Stimulated activated CD4-positive, alpha-beta T cell treated with anti-CD3 and anti-CD28 coated beads, Interleukin-4, amount 100 ng/mL, for 24 hours (primary cell): ENCODE measurements around the gene C2orf69.

ENCODE experiments used
- DNase-seq: peaks from one replicate; pipeline ENCODE4 v3.0.0-alpha.2; 2020

C2orf69 gene

GRCh38 chr2:199916980-199917379 lies 5.9 kb downstream of the C2orf69 start:
- no peak for DNase-seq

DNA sequence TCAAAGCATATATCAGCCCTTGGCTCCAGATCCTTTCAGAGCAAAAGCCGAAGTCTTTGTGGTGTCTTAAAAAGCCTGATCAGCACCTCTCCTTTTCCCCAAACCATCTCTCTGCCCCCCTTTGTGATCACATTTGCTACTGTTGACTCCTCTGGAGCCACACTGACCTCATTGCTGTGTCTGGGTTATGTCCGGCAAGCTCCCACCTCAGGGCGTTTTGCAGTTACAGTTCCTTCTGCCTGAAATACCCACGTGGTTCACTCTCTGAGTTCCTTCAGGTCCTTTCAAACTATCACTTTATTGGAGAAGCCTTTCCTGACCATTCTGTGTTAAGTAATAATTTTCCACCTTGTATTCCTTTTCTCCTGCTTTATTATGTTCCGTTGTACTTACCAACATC lies 11.8 kb downstream of the C2orf69 start:
- DNase-seq, result no peak

GRCh38 chr2:199923924-199924323 lies 12.8 kb downstream of the C2orf69 start:
- DNase-seq, result no peak

DNA sequence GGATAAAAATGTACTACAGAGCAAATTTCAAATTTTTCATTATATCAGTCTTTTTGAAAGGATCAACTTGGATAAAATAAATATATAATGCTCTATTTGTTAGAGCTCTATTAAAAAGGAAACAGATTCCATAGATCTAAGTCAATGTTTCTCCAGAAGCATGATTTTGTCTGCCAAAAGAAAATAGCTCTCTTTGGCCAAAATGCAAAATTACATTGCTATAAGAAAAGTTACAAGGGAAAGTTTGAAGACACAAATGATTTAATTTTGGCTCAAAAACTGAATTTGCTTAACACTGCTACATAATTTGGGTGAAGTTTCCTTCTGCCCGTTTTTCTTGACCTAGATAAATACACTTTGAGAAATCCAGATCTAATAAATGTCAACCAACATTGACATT lies 15.7 kb downstream of the C2orf69 start:
- DNase-seq, result no peak

- no peak for DNase-seq
Observed at GRCh38 chr2:199928226-199928625, 17.1 kb downstream of the C2orf69 start.

GRCh38 chr2:199928626-199929025 lies 17.5 kb downstream of the C2orf69 start:
- DNase-seq, result no peak

- DNase-seq, result no peak
Observed at GRCh38 chr2:199929262-199929661, 18.2 kb downstream of the C2orf69 start.

- no peak for DNase-seq
Observed at GRCh38 chr2:199932312-199932855, 21.3 kb downstream of the C2orf69 start.

- DNase-seq, result no peak
Observed at GRCh38 chr2:199933466-199933865, 22.4 kb downstream of the C2orf69 start.

- DNase-seq, result no peak
Observed at GRCh38 chr2:199936554-199936953, 25.5 kb downstream of the C2orf69 start.

- DNase-seq, result no peak
Observed at GRCh38 chr2:199940373-199940772, 29.3 kb downstream of the C2orf69 start.

DNA sequence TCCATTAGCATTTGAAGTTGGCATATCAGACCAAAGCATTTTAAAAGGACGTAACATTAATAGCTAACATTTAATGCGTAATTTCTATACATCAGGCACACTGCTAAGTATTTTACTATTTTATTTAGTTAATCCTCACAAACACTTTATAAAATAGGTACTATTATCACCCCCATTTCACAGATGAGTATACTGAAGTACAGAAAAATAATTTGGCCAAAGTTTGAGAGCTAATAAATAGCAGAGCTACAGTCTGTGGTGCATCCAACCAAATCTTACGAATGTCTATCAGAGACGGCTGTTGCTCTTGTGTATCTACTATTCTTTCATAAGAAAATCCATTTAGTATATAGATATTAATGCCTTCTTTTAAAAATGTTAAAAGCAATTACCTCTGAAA lies 32.3 kb downstream of the C2orf69 start:
- no peak for DNase-seq

DNA sequence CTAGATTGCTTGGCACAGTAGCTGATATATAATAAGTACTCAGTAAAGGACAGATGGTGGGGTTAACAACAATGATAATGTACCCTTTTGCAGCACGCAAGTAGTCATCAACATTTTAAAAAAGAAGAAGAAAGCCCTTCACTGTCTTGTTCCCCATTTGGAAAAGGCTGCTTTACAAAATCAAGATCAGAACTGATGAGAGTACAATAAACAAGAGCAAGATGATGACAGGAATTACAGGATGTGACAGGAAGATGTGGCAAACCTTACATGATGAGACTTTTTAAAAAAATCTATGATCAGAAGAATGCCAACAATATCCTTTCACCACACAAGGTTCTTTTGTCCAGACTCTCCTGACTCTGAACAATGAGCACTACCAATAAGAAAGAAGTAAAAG lies 35.1 kb downstream of the C2orf69 start:
- no peak for DNase-seq

- no peak for DNase-seq
Observed at GRCh38 chr2:199946836-199947235, 35.7 kb downstream of the C2orf69 start.

GRCh38 chr2:199950396-199950795 lies 39.3 kb downstream of the C2orf69 start:
- no peak for DNase-seq

- DNase-seq, result no peak
Observed at GRCh38 chr2:199951023-199951422, 39.9 kb downstream of the C2orf69 start.

DNA sequence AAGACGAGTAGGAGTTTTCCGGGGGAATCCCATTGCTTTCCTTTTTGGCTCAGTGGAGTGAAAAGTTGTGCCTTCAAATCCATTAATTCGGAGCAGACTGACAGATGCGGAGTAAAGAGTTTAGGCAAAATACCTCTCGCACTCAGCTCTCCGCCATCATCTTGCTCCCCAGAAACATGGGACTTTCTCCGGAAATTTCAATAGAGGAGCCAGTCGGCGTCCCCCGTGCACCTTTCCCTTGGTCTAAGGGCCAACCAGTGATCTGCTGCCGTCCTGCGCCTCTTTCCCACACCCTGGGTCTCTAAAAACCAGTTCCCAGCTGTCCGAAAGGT lies 43.9 kb downstream of the C2orf69 start:
- DNase-seq, result no peak

DNA sequence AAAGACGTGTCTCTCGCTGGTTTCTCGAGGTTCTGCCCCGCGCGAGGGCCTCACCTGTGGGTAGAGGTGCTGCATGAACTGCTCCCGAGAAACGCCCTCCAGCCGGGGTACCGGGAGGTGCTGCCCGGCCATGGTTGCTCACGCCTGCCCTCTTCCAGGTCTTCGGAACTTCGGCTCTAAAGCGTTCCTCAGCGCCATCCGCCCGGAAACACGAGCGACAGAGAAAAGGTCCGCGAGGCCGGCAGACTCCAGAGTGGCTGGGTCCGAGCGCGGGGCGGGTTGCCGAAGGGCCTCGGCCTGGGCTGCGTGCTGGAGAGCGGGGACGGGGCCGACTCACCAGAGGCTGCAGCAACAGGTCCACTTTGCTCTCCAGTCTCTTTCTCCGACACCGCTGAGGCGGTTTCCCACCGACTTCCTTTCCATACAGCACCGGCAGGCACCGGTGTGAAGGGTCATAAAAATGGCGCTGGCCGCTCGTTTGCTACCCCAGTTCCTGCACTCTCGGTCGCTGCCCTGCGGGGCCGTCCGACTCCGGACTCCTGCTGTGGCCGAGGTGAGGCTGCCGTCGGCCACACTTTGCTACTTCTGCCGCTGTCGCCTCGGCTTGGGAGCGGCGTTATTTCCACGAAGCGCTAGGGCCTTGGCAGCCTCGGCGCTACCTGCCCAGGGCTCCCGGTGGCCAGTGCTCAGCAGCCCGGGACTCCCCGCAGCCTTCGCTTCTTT lies 44.4 kb downstream of the C2orf69 start, which contains the start of the genes MAIP1 and TYW5:
Gene MAIP1 (plus strand): TSS at position 244 of the 723 bp plus-strand sequence. CDS start 217 bp downstream, at position 461.
Gene TYW5 (minus strand): TSS at position 153 of the 723 bp plus-strand sequence. CDS start 21 bp downstream, at position 132.
- DNase-seq, result peak; percentile 85

- DNase-seq, result no peak
Observed at GRCh38 chr2:199956062-199956380, 44.9 kb downstream of the C2orf69 start.

- DNase-seq, result no peak
Observed at GRCh38 chr2:199958014-199958413, 46.9 kb downstream of the C2orf69 start.

DNA sequence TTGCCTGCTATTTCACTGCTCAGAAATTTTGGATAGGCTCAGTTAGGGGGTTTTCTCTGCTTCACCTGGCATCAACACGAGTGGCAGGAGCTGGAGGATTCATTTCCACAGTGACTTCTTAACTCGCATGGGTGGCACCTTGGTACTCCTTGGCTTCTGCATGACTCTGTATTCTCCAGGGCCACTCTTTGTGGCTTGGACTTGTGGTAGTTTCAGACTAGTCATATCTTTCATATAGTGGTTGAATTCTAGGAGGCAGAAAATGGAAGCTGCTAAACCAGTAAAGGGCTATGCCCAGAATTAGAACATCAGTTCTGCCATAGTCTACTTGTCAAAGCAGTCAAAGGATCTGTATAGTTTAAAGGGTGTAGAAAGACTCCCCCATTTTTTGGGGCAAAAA lies 51.1 kb downstream of the C2orf69 start:
- no peak for DNase-seq

- DNase-seq, result no peak
Observed at GRCh38 chr2:199966405-199966804, 55.3 kb downstream of the C2orf69 start.

- DNase-seq, result no peak
Observed at GRCh38 chr2:199966976-199967375, 55.9 kb downstream of the C2orf69 start.

DNA sequence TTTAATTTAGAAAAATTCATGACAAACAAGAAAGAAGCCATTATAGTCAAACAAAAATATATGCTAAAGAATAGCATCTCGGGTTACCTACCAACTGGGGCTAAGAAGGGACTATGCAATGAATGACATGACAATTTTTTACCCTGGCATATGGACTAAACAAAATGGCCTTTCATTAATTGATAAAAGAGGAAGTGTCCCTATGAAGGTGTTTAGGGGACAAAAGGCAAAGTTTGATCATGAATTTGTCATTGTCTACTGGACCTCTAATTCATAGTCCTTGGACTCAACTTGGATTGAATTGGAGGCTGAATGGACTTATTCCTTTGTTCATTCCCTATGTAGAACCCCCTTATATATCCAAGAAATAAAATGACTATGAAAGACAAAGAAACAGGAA lies 57.0 kb downstream of the C2orf69 start:
- no peak for DNase-seq

GRCh38 chr2:199972088-199972626 lies 61.1 kb downstream of the C2orf69 start:
- no peak for DNase-seq
